ENCODE measurements around the gene NFAM1. TPM values are rescaled to one million over a fixed set of nuclear protein-coding genes. Genes with fewer than 3 reads are reported as not detected.

Gene NFAM1
- total RNA-seq, 1 experiment from 2014 or later, result not detected

- DNase-seq (ENCODE audit: low spot score), result no peak
These were observed 7.8 kb upstream of the NFAM1 start for GRCh38 chr22:42439821-42440674.

- DNase-seq (ENCODE audit: low spot score), result no peak
These were observed 6.9 kb upstream of the NFAM1 start for GRCh38 chr22:42439021-42439567.

- no peak for DNase-seq (ENCODE audit: low spot score)
These were observed 6.1 kb upstream of the NFAM1 start for GRCh38 chr22:42438293-42438650.

GRCh38 chr22:42437488-42438292 lies 5.5 kb upstream of the NFAM1 start:
- DNase-seq (ENCODE audit: low spot score), result peak; percentile 57

- DNase-seq (ENCODE audit: low spot score), result no peak
These were observed 4.2 kb upstream of the NFAM1 start for GRCh38 chr22:42436404-42436803.

GRCh38 chr22:42434748-42435425 lies 2.7 kb upstream of the NFAM1 start:
- DNase-seq (ENCODE audit: low spot score), result no peak

- no peak for DNase-seq (ENCODE audit: low spot score)
These were observed 1.8 kb upstream of the NFAM1 start for GRCh38 chr22:42433754-42434682.

- DNase-seq (ENCODE audit: low spot score), result no peak
These were observed 615 bp upstream of the NFAM1 start for GRCh38 chr22:42432818-42433217.

GRCh38 chr22:42431401-42432019 lies 693 bp downstream of the NFAM1 start:
- no peak for DNase-seq (ENCODE audit: low spot score)

GRCh38 chr22:42430528-42431125 lies 1.6 kb downstream of the NFAM1 start:
- no peak for DNase-seq (ENCODE audit: low spot score)

GRCh38 chr22:42428760-42429159 lies 3.4 kb downstream of the NFAM1 start:
- DNase-seq (ENCODE audit: low spot score), result no peak

GRCh38 chr22:42428025-42428424 lies 4.2 kb downstream of the NFAM1 start:
- no peak for DNase-seq (ENCODE audit: low spot score)

GRCh38 chr22:42427167-42427566 lies 5.0 kb downstream of the NFAM1 start:
- no peak for DNase-seq (ENCODE audit: low spot score)

GRCh38 chr22:42425989-42426355 lies 6.2 kb downstream of the NFAM1 start:
- no peak for DNase-seq (ENCODE audit: low spot score)

GRCh38 chr22:42425337-42425988 lies 6.7 kb downstream of the NFAM1 start:
- DNase-seq (ENCODE audit: low spot score), result no peak

- no peak for DNase-seq (ENCODE audit: low spot score)
These were observed 12.8 kb downstream of the NFAM1 start for GRCh38 chr22:42419243-42419881.

GRCh38 chr22:42418811-42419242 lies 13.4 kb downstream of the NFAM1 start:
- no peak for DNase-seq (ENCODE audit: low spot score)

GRCh38 chr22:42417645-42418305 lies 14.4 kb downstream of the NFAM1 start:
- no peak for DNase-seq (ENCODE audit: low spot score)

Measured in H4 (cell line).